ENCODE data around the gene FGF14.

Gene FGF14

DNA sequence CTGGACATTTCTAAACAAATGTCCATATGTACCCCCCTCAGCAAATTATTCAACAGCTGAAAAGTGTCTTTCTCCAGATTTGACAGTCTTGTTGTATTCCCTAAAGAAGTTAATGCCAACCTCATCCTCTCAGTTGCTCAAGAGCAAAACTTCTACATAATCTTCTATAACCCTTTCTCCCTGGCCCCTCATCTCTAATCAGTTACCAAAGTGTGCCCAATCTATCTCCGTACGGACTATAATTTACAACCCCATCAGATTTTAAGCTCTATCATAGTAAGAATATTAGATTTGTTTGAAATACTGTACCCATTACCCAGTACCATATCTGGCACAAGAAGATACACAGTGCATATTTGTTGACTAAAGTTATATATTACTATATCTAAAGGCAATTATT, 101.5 kb downstream of the FGF14 start:
- ATAC-seq (no peak), DNase-seq (no peak)
- H3K9me3 Mint-ChIP-seq, result no peaks in the 10 kb centered on the region
- no peak overlapping the region for H3K4me3 Mint-ChIP-seq
- H3K4me1 Mint-ChIP-seq, result no peaks in the 10 kb centered on the region
- H3K27me3 Mint-ChIP-seq, result peaks cover 2% of the 10 kb centered on the region
- H3K27ac Mint-ChIP-seq, result no peak overlapping the region

DNA sequence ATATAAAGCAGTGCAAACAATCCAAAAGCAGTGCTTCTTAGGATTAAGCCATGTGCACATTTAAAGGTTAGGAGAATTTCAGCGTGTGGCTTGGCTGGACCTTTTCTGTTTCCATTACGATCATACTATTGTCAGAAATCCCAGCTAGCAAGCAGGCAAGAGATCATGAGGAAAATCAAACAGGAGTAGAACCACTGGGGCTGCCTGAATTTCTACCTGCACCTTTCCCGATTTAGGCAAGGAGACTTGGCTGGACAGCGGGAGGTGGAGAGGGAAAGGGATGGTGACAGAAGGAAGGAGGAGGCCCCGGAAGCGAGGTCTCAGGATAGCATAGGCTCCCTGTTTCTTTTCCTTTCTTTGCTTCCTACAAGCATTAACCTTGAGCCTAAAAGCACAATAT, 102.5 kb downstream of the FGF14 start:
- Mint-ChIP-seq H3K9me3 (no peaks in the 10 kb centered on the region), H3K4me3 (no peak overlapping the region), H3K4me1 (no peaks in the 10 kb centered on the region), H3K27me3 (peaks cover 7% of the 10 kb centered on the region), H3K27ac (no peak overlapping the region)
- ATAC-seq, result no peak
- DNase-seq, result no peak

DNA sequence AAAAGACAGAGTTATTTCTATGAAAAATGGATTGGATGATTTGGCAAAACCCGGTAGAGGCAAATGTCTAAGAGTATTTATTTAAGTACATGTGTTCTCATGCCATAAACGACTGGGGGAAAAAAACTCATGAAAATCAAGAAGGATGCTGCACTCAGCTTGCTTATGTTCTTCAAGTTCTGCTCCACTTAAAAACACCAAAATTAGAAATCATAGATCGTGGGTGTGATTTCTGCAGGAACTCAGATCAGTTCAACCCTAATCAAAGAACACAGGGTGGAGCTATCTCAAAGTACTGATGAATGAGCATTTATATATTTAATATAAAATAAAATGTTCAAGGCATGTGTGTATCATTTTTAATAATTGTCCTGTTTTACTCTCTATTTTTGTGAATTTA, 103.8 kb downstream of the FGF14 start:
- Mint-ChIP-seq H3K27me3 (peaks cover 7% of the 10 kb centered on the region), H3K4me3 (no peak overlapping the region), H3K4me1 (no peaks in the 10 kb centered on the region), H3K9me3 (no peaks in the 10 kb centered on the region), H3K27ac (no peak overlapping the region)
- no peak for DNase-seq
- ATAC-seq, result no peak

GRCh38 chr13:102295316-102296048, 106.4 kb downstream of the FGF14 start:
- H3K4me3 Mint-ChIP-seq, result no peak overlapping the region
- ATAC-seq (no peak), DNase-seq (no peak)
- no peak overlapping the region for H3K27ac Mint-ChIP-seq
- H3K27me3 Mint-ChIP-seq, result peaks cover 7% of the 10 kb centered on the region
- no peaks in the 10 kb centered on the region for H3K4me1 Mint-ChIP-seq
- H3K9me3 Mint-ChIP-seq, result no peaks in the 10 kb centered on the region

GRCh38 chr13:102294407-102295018, 107.3 kb downstream of the FGF14 start:
- no peaks in the 10 kb centered on the region for H3K4me1 Mint-ChIP-seq
- ATAC-seq (no peak), DNase-seq (no peak)
- H3K27ac Mint-ChIP-seq, result no peak overlapping the region
- H3K27me3 Mint-ChIP-seq, result peaks cover 7% of the 10 kb centered on the region
- no peak overlapping the region for H3K4me3 Mint-ChIP-seq
- H3K9me3 Mint-ChIP-seq, result no peaks in the 10 kb centered on the region

DNA sequence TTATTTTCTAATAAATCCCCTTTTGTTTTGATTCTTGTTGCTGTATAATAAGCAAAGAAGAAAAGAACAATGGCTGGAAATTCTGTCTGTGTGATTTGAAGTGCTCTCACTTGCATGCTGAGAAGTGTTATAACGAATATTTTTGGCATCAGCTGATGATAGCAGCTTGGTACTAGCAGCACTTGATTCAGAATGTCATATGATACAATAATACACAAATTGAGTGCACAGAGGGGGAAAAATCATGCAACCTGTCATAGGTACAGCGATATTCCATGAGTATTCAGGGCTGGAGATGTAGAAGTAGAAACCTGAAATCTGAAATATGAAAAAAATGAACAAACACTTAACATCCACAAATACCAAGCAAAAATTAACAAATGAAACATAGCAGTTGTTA, 108.1 kb downstream of the FGF14 start:
- Mint-ChIP-seq H3K27me3 (peaks cover 7% of the 10 kb centered on the region), H3K4me1 (no peaks in the 10 kb centered on the region), H3K27ac (no peak overlapping the region), H3K4me3 (no peak overlapping the region), H3K9me3 (no peaks in the 10 kb centered on the region)
- ATAC-seq, result no peak
- no peak for DNase-seq

DNA sequence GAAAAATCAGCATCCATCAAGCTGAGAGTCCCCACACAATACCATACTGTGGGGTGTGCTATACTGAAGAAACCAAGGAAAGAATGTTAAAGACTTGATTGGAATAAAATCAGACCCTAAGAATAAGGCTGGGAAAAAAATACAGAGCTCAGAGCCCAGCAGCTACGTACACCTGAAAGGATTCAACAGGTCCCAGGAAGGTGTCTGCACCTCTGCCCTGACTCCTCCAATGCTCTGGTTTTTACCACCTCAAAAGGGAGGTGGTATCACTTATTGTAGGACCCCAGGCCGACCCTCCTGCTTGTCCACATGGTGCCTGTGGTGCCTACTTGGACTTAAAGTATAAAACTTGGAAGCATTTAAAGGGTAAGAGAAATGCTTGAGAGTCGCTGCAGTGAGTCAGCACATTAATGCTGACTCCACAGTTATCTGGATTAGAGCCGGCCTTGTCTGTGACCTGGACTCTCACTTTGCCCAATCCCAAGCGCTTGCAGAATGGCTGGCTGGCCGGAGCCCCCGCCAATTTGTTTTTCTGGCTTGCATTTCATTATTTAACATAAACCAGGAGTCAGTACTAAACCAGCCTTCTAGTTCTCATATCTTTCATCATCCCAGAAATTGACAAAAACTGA, 110.1 kb downstream of the FGF14 start:
- no peak for DNase-seq
- no peaks in the 10 kb centered on the region for H3K4me1 Mint-ChIP-seq
- no peak for ATAC-seq
- H3K4me3 Mint-ChIP-seq, result no peak overlapping the region
- peaks cover 7% of the 10 kb centered on the region for H3K27me3 Mint-ChIP-seq
- no peak overlapping the region for H3K27ac Mint-ChIP-seq
- no peaks in the 10 kb centered on the region for H3K9me3 Mint-ChIP-seq

- H3K4me3 Mint-ChIP-seq, result no peak overlapping the region
- ATAC-seq (no peak), DNase-seq (no peak)
- H3K27me3 Mint-ChIP-seq, result peaks cover 13% of the 10 kb centered on the region
- H3K4me1 Mint-ChIP-seq, result no peaks in the 10 kb centered on the region
- H3K27ac Mint-ChIP-seq, result no peak overlapping the region
- no peaks in the 10 kb centered on the region for H3K9me3 Mint-ChIP-seq
Observed at GRCh38 chr13:102289606-102290005, 112.2 kb downstream of the FGF14 start.

GRCh38 chr13:102286326-102286725, 115.5 kb downstream of the FGF14 start:
- DNase-seq (no peak), ATAC-seq (no peak)
- Mint-ChIP-seq H3K4me3 (no peak overlapping the region), H3K27me3 (peaks cover 15% of the 10 kb centered on the region), H3K4me1 (no peaks in the 10 kb centered on the region), H3K27ac (no peak overlapping the region), H3K9me3 (no peaks in the 10 kb centered on the region)

GRCh38 chr13:102280366-102280765, 121.5 kb downstream of the FGF14 start:
- Mint-ChIP-seq H3K9me3 (no peaks in the 10 kb centered on the region), H3K27ac (no peak overlapping the region), H3K4me3 (no peak overlapping the region), H3K4me1 (no peaks in the 10 kb centered on the region), H3K27me3 (peaks cover 26% of the 10 kb centered on the region)
- DNase-seq (no peak), ATAC-seq (no peak)

GRCh38 chr13:102277286-102277685, 124.6 kb downstream of the FGF14 start:
- H3K9me3 Mint-ChIP-seq, result no peaks in the 10 kb centered on the region
- DNase-seq (no peak), ATAC-seq (no peak)
- no peak overlapping the region for H3K4me3 Mint-ChIP-seq
- no peaks in the 10 kb centered on the region for H3K4me1 Mint-ChIP-seq
- no peak overlapping the region for H3K27ac Mint-ChIP-seq
- H3K27me3 Mint-ChIP-seq, result peaks cover 19% of the 10 kb centered on the region

DNA sequence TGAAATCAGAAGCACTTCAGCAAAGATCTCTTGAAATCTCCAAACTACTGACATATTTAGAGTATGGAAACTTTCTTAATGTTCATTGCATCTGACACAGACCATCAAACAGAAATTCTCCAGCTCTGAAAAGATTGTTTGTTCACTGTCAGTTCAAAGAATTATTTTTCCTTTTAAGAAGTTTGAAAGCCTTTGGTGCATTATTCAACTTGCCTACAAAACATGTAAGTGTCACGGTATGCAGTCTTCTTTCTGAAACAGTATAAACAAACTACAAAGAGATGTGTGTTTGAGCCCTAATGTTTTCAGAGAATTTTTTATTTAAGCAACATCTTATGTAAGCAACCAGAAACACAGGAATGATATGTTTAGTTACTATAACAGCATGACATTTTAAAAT, 125.4 kb downstream of the FGF14 start:
- Mint-ChIP-seq H3K4me3 (no peak overlapping the region), H3K4me1 (no peaks in the 10 kb centered on the region), H3K27ac (no peak overlapping the region), H3K27me3 (peaks cover 26% of the 10 kb centered on the region), H3K9me3 (no peaks in the 10 kb centered on the region)
- DNase-seq, result no peak
- no peak for ATAC-seq

DNA sequence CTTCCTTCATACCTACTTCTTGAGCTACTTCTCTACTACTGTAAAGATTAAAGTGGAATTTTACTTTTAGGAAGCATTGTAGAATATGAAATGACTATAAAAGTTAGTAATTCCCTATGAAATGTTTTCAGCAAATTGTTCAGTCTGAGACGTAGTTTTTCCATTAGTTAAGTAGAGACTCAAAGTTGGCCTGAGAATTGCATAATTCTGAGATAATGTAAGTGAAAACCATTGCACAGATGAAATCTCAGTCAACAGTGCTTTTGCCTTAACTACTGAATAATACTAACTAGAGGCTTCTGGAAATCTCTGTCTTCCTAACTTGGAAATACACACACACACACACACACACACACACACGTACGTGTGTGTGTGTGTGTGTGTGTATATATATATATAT, 125.9 kb downstream of the FGF14 start:
- DNase-seq (no peak), ATAC-seq (no peak)
- H3K9me3 Mint-ChIP-seq, result no peaks in the 10 kb centered on the region
- no peak overlapping the region for H3K27ac Mint-ChIP-seq
- H3K4me1 Mint-ChIP-seq, result no peaks in the 10 kb centered on the region
- H3K4me3 Mint-ChIP-seq, result no peak overlapping the region
- peaks cover 27% of the 10 kb centered on the region for H3K27me3 Mint-ChIP-seq

DNA sequence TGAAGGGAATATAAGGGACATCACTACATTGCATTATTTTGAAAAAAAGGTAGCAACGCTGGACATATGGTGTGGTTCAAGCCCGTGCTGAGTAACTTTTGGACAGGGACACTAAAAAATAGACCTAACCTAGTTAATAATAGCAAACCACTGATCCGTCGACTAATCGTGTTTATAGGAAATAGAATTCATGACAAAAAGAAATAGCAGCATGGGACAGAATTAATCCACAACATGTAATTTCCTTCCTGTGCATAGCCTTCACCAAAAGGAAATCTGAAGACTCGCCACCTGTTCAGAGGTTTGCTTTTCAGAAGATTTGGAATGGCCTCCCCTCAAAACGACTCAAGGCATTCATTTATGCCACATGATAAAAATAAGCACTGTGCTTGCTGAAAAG, 128.7 kb downstream of the FGF14 start:
- Mint-ChIP-seq H3K9me3 (no peaks in the 10 kb centered on the region), H3K27me3 (peaks cover 18% of the 10 kb centered on the region), H3K4me3 (no peak overlapping the region), H3K27ac (no peak overlapping the region), H3K4me1 (no peaks in the 10 kb centered on the region)
- DNase-seq (no peak), ATAC-seq (no peak)

- no peak overlapping the region for H3K27ac Mint-ChIP-seq
- no peaks in the 10 kb centered on the region for H3K4me1 Mint-ChIP-seq
- no peak overlapping the region for H3K4me3 Mint-ChIP-seq
- ATAC-seq (no peak), DNase-seq (no peak)
- no peaks in the 10 kb centered on the region for H3K9me3 Mint-ChIP-seq
- H3K27me3 Mint-ChIP-seq, result peaks cover 8% of the 10 kb centered on the region
Observed at GRCh38 chr13:102267191-102267590, 134.7 kb downstream of the FGF14 start.

DNA sequence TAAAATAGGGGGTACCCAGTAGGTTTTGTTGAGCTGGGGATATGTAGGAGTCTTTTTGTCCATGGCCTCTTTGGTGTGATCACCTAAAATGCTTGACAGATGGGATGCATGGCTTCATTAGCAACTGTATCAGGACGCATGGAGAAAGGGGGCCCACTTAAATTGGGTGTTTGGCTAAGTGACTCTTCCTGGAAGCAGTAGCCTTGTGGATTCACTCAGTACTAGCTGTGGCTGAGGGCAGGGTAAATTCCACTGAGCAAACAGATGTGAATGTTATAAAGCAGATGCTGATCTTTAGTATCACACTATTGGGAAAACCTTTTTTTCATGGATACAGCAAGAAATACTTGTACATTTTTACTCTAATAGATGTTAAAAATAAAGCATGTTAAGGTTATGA, 140.0 kb downstream of the FGF14 start:
- no peak overlapping the region for H3K27ac Mint-ChIP-seq
- ATAC-seq, result no peak
- DNase-seq, result no peak
- no peaks in the 10 kb centered on the region for H3K27me3 Mint-ChIP-seq
- H3K4me3 Mint-ChIP-seq, result no peak overlapping the region
- H3K9me3 Mint-ChIP-seq, result peaks cover 4 to 11% of the 10 kb centered on the region in 2 donors
- no peaks in the 10 kb centered on the region for H3K4me1 Mint-ChIP-seq
